Ishikawa (cell line): ENCODE results near the gene SPON1.

Experiments
- FOXM1 ChIP-seq: IDR thresholded peaks from 2 replicates; pipeline ENCODE4 v1.6.1; 2012; ENCODE audit warnings: low read depth, borderline replicate concordance
- NFIC ChIP-seq: IDR thresholded peaks from 2 replicates; pipeline ENCODE4 v1.6.1; 2012
- RAD21 ChIP-seq: IDR thresholded peaks from 2 replicates; pipeline ENCODE4 v1.6.1; 2012; ENCODE audit warnings: low read depth

GRCh38 chr11:14144934-14145333 lies 182.4 kb downstream of the SPON1 start:
- TF ChIP-seq RAD21 (no peak), FOXM1 (no peak), NFIC (no peak)
